DMS 273 (cell line): Measurements from ENCODE around the gene RAP2C.

ENCODE experiments used
- DNase-seq: peaks from one replicate; lab custom pipeline; 2025; ENCODE audit not compliant: unreplicated experiment; lab: John Stamatoyannopoulos, UW

The RAP2C gene

DNA sequence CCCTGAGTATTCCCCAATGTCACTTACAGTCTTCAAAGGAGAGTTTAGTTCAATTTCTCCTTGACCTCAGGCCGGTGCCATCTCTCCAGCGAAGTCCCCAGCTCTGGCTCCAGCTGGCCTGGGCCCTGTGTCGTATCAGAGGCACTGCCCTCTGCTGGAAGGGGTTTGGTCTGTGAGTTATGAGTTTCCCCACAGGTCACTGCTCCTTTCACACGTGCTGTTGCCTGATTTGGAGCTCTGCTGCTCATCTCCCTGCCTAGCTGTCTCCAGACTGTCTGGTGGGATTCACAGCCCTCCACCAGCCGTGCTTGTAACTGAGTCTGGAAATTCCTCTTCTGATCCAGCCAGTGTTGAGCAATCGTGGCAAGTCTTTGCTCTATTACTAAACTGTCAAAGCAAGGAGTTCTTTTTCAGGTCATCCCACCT lies at the start of gene RAP2C:
Gene RAP2C, minus strand, starts transcription at position 105 of the 426 bp plus-strand sequence. CDS start 2,179 bp downstream, outside the sequence.
- DNase-seq, result peak; percentile 85

DNA sequence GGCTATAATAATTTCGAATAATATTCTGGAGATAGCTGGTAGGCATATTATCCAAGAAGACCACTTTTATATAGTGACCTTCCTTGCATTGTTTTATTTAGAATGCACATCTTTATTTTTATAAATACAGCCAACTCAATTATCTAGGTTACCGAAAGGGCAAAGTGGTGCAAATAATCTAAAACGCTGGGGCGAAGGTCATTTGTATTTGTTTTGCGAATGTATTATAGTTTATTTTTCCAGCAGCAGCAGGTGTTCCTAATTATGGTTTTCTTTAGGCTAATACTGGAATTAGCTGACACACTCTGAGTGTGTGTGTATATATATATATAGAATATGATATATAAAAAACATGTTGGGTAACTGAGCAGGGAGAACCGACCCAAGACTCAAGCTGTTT lies 48.1 kb upstream of the RAP2C start:
- DNase-seq, result no peak

DNA sequence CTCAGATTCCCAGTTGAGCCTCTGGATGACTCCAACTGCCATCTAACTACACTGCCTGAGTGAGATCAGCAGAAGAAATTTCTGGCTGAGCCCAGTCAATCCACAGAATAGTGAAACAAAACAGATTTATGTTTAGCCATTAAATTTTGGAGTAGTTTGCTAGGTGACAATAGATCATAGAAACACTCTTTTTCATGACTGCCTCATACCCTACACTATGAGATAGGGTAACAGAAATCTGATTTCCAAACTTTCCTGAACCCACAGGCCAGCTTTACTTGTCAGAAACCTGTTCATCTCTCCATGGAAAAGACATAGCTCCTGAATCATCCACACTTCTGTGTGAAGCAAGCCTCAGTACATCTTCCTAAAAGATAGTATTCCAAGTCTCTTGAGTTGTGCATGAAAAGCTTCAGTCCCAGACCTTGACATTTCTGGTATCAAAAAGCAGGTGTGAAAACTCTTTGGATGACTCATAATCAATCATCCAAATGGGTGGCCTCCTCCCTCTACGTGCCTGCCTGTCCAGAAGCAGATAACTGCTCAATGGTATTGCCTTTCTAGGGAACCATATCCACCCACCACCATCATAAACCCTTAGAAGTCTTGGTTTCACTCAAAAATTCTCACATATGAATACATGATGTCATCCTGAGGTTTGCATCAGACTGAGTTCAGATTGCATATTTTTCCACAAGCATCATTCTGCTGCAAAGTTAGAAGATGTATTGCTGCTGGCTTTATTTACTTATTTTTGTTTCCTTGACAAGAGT lies 47.5 kb upstream of the RAP2C start:
- DNase-seq, result no peak

DNA sequence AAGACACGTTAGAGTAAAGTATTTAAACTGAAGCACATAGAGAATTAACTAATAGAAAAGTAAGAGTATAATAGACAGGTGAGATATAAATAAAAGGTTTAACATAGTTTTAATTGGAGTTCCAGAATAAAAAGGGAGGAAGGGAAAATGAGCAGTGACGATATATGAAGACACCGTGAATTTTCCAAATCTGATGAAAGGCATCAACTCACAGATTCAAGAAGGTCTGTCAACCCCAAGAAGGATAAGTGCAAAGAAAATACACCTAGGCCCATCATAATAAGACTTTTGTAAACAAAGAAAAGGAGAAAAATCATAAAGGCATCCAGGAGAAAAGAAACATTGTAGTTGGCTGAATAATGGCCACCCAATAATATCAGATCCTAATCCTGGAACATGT lies 43.9 kb upstream of the RAP2C start:
- DNase-seq, result no peak

DNA sequence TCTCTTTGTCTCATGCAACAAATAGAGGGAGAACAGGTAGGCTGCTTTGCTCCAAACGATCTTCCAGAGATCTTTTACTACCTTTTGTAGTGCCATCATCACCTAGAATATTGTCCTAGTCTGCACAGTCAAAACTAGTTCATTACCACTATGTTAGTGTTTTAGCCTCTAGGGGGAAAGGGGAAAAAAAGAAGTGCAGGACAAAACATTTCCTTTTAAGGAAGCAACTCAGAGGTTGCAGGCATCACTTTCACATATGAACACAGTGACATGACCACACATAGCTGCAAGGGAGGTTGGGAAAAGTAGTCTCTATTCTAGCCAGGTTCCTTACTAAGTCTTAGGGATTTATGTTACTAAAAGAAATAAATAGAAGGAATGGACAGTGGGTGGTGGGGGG lies 39.3 kb upstream of the RAP2C start:
- no peak for DNase-seq

DNA sequence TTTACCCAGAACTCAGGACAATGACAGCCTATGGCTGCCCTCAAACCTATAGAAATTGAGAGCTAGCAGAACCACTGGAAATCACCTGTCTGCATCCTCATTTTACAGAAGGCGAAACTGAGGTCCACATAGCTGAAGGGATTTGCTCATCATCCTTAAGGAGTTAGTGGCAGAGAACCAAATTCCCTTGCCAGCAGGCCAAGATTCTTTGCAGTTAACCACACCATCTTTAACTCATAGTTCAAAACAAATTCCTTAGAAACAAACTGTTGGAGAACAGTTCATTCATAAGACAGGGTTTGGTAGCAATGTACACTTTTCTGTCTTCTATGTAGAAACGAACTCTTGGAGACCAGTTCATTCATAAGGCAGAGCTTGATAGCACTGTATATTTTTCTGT lies 37.9 kb upstream of the RAP2C start:
- no peak for DNase-seq

DNA sequence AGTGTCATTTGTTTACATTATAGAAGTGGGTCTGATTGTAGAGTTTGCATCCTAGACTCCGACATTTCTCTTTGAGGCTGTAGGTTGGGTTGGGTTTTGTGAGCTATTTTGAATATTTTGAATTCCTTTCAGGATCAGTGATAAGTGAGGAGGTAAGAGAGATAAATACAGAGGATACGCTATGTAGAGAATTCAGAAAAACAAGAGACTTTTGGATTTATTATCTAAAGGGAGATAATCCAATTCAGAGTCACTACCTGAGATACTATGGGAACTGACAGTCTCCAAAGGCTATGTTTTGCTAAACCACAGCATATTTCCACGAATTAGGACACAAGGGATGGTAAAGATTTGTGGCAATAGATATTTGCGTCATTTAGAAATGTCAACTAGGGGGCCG lies 16.9 kb upstream of the RAP2C start:
- DNase-seq, result no peak

DNA sequence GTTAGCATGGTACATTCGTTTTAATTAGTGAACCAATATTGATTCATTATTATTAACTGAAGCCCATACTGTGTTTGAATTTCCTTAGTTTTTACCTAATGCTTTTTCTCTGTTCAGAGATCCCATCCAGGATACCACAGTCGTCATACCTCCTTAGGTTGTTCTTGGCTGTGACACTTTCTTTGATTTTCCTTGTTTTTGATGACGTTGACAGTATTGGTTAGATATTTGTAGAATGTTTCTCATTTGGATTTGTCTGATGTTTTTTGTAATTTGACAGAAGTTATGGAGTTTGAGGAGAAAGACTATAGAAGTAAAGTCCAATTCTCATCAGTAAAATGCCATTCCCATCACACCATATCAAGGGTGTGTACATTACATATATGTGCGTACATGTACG lies 16.2 kb upstream of the RAP2C start:
- DNase-seq, result no peak

DNA sequence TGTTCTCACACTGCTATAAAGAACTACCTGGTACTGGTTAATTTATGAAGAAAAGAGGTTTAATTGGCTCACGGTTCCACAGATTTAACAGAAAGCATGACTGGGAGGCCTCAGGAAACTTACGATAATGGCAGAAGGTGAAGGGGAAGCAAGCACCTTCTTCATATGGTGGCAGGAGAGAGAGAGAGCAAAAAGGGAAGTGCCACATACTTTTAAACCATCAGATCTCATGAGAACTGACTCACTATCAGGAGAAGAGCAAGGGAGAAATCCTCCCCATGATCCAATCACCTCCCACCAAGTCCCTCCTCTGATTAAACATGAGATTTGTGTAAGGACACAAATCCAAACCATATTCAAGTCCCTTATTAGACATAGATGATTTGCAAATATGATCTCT lies 12.3 kb upstream of the RAP2C start:
- DNase-seq, result no peak

DNA sequence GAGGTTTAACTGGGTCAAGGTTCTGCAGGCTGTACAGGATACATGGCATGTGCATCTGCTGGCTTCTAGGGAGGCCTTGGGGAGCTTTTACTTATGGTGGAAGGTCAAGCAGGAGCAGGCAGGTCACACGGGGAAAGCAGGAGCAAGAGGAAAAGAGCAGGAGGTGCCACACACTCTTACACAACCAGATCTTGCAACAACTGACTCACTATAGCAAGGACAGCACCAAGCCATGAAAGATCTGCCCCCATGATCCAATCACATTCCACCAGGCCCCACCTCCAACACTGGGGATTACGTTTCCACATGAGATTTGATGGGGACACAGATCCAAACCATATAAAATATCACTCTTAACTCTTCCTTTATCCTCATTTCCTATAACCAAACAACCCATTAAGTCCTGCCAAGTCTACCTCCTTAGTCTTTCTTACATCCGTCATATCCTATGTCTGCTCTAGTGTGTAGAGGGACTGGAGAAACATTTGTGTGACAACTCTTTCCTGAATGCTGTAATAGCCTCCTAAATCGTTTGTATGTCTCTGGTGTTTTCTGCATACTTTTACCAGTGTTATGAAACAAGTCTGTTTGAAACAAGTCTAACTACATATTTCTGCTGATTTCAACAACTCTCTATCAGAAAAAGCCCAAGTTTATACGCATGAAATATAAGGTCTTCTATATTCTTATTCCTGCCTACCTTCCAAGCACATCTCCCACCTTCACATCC lies 8.3 kb upstream of the RAP2C start:
- DNase-seq, result no peak

DNA sequence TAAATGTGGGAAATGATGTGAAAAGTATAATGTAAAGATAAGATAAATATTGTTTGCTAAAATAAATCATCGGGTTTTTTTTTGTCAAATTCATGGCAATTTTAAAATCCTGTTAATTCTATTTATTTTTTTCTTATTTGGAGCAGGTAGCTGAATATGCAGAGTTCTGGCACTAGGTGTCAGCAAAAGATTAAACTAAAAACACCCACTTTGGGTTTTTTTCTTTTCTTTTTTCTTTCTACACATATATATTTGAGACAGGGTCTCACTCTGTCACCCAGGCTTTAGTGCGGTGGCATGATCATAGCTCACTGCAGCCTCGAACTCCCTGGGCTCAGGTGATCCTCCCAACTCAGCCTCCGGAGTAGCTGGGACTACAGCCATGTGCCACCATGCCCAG lies 6.9 kb upstream of the RAP2C start:
- DNase-seq, result peak; percentile 16

DNA sequence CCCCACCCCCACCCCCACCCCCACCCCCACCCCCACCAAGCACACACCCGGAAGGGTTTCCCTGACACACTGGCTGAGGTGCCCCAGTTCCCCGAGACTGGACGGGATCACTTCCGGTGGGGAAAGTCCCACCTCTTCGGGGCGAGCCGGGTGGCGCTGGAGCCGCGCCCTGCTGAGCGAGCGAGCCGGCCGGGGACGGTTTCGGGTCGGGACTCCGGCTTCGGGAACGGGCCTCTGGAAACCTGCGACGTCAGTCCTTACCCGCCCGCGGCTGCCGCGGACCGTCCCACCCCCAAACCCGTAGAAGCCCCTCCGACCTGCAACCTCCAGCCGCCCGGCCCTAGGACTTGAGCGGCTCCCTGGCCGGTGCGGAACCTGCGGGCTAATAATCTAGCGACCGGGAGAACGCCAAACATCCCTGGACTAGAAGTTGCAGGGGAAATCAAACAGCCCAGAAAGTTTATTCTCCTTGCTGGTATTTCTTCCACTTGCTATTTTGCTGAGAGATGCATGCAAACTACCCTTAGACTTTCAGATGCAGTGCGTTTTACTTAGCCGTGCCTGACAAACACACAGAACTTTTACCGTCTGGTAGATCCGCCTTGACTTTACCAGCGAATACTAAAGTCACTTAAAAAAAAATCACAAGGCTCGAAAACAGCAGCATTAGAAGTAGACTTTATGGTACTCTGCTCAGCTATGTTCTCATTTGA lies 991 bp downstream of the RAP2C start:
- DNase-seq, result peak; percentile 92

DNA sequence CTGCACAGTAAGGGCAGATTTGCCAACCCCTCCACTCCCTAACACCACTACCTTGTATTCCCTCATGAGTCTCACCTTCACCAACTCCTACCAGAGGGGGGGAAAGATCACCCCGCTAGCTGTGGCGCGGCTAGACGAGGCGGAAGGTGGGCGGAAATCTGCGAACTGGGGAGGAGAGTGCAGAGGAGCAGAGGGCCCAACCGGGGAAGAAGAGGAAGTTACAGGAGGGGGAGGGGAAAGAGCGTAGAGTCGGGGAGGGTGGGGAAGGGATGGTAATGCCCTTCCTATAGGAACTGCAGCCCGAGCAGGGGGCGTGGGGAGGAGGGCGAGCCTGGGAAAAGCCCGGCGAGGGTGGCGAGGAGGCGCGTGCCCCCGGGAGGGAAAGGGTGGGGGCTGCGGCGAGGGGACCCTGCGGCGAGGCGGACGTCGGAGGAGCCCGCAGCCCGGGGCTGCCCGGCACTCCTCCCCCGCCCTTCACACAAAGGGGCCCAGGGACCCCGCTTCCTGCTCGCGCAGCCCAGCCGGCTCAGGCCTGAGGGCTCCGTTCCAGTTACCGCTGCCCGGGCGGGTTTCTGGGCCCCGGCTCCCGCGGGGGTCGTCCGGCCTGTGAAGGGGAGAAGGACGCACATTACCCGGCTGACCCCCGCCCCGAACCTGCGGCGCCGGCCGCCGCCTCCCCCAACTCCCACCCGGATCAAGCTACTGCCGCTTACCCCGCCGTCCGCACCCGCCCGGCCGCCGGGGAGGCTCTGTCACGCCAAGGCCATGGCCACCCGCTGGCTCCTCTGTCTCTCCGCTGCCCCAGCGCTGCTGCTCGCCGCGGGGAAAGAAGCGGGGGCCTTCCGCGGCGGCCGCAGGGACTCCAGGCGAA lies 1.8 kb downstream of the RAP2C start:
- peak; percentile 93 for DNase-seq

DNA sequence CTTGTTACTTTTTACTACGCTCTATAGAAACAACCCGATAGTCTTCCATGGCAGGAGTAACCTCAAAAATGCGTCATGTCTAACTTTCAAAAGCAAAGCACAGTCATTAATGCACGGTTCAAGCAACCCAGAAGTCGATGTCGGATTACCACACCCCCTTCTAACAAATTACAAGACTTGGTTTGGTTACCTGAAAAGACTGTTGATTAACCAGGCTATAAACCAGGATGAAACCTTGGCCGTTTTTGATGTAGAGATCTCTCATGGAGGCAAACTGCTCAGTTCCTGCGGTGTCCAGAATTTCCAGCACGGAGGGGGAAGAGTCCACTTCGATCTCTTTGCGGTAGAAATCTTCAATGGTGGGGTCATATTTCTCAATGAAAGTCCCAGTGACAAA lies 2.4 kb downstream of the RAP2C start:
- peak; percentile 52 for DNase-seq

DNA sequence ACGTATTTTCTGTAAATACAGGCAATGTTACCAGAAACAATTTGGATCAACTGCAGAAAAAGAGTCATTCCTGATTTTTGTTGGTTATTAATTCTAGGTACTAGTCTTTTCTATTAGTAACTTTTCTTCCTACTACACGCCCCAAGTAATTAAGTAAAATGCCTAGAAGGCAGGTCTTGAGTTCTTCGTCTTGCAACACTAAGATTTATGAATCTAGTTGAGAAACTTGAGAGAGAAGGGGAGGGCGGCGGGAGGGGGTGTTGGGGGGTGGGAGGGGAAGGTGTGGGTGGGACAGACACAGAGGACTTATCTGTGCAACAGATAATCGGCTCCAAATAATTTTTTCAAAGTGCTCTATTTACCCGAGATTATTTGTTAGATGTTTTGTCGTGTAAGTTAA lies 3.0 kb downstream of the RAP2C start:
- DNase-seq, result no peak

DNA sequence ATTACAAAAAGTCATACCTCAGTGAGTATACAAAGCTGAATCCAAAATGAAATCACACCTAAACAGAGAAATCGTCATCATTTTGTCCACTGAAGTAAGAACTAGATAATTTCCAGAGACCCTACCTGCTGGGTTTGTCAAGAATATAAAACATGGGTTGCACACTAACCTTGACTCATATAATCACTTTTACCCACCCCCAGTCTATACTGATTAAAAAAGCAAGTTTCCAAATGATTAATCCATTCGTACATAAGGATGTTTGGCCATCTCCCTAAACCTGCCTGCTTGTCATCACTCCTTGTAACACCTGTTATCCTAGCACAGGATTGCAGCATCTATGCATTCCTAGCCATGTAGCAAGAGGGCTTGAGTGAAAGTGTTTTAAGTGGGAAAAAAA lies 4.7 kb downstream of the RAP2C start:
- no peak for DNase-seq

DNA sequence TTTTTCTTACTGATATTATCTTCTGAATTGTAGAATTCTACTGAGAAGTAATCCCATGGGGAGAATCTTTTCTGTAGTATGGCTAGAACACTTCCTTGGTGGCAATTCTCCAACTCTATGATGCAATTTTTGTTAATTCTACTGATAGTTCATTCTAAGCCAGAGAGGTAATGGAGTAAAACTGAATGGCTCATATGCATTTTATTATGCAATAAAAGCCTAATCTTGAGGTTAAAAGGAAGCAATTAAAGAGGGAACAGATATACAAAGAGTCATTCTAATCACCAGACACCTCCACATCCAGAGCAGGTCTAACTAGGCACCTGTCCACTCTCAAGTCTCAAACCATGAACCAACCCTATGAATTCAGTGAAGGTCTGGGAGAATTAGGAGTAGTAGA lies 9.7 kb downstream of the RAP2C start:
- no peak for DNase-seq

DNA sequence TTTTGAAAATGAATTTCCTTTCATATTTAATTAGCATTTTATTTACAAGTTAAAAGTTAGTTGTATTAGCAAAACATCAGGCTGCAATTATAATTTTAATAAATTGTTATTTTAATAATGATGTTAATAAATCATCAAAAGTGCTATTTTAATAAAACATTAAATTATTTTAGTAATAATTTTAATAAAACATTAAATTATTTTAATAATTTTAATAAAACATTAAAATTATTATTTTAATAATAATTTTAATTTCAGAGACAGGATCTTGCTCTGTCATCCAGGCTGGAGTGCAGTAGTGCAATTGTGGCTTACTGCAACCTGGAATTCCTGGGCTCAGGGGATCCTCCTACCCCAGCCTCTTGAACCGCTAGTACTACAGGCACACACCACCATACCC lies 10.8 kb downstream of the RAP2C start:
- no peak for DNase-seq

DNA sequence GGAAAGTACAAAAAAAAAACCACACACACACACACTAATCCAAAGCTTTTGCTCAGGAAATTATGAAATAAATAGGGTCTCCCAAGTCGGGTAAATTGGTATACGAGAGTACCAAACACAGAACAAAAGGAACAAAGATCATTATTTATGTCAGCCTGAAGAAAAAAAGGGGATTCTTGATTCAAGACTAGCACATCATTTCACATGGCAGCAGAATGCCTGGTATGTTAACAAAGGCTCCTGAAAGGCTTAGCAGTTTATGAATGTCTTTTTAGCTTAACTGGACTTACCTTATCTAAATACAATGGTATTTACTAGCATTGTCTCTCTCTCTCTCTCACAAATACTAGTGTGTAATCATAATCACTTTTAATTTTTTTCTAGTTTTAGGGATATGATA lies 11.3 kb downstream of the RAP2C start:
- no peak for DNase-seq

DNA sequence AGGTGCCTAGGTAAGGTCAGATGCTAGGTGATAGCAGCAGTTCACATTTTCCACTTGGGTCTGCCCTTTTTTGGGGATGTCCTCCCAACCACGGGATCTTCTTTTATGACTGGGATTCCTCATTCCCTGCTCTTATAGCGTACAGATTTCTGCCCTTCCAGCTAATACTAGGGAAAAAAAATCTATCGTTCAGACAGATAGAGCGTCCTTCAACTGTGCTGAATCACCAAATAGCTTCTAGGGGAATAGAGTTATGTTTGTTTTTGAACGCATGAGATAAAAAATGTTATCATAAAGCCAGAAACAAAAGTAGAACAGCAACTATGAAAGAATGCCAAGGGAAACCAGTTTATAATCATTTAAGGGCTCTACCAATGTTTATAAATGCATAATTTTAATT lies 13.0 kb downstream of the RAP2C start:
- no peak for DNase-seq

DNA sequence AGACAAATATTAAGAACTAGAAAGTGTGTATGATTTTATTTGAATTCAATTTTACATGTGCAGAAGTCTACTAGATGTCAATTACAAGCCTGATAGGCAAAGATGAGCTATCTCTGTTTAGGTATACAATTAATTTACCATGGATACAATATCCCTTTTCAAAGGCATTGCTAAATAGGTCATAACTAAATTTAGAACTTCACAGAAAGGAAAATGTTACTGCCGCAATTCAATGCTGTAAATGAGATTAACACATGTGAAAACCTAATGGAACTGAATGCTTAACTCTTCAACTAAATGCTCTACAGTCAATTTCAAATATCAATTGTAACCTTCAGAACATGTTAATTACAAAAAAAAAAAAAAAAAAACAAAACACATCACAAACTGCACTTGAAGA lies 14.6 kb downstream of the RAP2C start:
- DNase-seq, result no peak
